HG03521 (cell line): ENCODE measurements around the gene CHRNA3.
"Not testable (repeated sequence)": the region's sequence is repeated elsewhere in the genome, so short reads cannot be mapped to it uniquely, and the experiment has no call there.

Experiments used
- ATAC-seq: cut with Tn5 transposase; IDR thresholded peaks from one replicate; pipeline ENCODE4 v1.9.1; 2021; ENCODE audit warnings: mild to moderate bottlenecking, moderate library complexity; ENCODE audit not compliant: unreplicated experiment

CHRNA3 gene

DNA sequence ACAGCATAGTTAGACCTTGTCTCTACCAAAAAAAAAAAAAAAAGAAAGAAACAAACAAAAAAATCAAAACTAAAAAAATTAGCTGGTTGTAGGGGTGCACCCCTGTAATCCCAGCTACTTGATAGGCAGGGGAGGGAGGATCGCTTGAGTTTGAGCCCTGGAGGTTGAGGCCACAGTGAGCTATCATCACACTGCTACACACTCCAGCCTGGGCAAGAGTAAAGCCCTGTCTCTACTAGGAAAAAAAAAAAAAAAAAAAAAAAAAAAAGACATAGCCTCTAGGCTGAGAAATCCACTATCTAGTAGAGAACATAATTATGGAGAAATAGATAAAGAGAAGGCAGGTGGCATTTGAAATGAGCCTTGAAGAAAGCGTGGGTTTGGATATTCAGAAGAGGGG, 57.7 kb downstream of the CHRNA3 start:
- no peak for ATAC-seq

DNA sequence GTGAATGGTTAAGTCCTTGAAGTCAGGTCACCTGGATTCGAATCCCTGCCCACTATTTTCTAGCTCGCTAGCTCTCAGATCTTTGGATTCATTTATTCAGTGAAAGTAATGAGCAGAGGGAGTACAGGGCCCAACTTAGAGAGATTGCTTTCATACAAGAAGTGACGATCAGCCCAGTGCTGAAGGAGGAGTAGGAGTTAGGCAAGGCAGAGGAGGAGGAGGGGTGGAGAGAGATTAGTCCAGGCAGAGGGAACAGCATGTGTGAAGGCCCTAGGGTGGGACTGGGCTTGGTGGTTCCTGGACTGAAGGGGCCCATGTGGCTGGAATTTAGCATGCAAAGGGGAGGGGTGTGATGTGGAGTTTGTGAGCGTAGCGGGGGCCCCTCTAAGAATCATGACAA, 59.3 kb downstream of the CHRNA3 start:
- no peak for ATAC-seq

DNA sequence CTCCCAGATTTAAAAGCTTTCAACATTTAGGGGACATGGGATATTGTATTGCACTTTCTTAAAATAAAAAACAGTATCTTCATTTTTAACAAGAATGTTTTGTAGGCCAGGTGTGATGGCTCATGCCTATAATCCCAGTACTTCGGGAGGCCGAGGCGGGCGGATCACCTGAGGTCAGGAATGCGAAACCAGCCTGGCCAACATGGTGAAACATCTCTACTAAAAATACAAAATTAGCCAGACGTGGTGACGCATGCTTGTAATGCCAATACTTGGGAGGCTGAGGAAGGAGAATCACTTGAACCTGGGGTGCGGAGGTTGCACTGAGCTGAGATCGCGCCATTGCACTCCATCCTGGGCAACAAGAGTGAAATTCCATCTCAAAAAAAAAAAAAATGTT, 60.6 kb downstream of the CHRNA3 start:
- not testable (repeated sequence) for ATAC-seq

DNA sequence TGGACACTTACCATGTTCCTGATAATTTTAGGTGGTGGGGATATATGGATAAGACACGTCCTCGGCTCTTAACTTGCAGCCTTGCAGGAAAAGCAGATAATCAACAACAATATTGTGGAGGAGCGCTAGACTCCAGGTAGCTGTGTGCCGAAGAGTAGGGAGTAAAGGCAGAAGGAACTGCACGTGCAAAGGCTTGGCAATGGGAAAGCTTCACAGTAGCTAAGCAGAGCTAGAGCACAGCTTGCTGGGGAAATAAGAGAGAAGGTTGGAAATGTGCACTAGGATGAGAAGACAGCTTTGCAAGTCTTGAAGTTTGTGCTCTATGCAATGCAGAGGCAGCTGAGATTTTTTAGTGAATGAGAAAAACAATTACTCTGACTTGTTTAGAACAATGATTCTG, 68.2 kb downstream of the CHRNA3 start:
- no peak for ATAC-seq

DNA sequence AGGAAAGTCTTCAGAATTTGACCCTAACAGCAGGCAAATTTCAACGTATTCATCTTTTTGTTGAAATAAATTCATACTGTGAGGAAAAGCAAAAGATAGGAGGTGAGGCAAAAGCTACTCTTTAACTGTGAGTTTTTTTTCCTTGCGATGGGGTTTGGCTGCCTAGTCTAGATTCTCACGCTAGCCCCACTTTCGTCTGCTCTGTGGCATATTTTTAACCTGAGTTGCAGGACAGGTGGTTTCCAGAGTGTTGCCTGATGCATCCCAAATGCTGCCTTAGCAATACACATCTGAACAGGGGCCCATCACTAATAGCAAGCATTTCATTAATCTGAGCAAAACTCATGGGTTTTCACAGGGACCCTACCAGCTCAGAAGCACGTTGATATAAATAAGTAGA, 68.9 kb downstream of the CHRNA3 start:
- no peak for ATAC-seq

GRCh38 chr15:78550815-78551214, 70.0 kb downstream of the CHRNA3 start:
- no peak for ATAC-seq

DNA sequence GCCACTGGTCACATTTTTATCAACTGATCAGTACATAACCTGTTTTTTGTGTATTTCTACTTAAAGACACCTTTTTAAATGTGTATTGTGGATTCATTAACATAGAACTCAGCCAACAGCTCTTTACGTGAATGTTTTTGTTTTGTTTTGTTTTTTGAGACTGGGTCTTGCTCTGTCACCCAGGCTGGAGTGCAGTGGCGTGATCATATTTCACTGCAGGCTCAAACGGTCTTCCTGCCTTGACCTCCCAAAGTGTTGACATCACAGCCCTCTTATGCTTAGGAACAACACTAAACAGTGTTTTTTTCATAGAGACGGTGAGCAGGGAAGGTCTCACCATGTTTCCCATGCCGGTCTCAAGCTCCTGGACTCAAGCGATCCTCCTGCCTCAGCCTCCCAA, 70.6 kb downstream of the CHRNA3 start:
- ATAC-seq, result no peak
